SH-SY5Y (cell line): ENCODE results near the gene NACA.

ENCODE experiments used
- GATA2 ChIP-seq: IDR thresholded peaks from 2 replicates; pipeline ENCODE4 v1.6.1; 2011; ENCODE audit warnings: mild to moderate bottlenecking, low read depth, low read length
- GATA3 ChIP-seq: IDR thresholded peaks from 2 replicates; pipeline ENCODE4 v1.6.1; 2011; ENCODE audit warnings: low read depth, mild to moderate bottlenecking, low read length, moderate library complexity

- TF ChIP-seq GATA3 (no peak), GATA2 (no peak)
These were observed 1.0 kb downstream of the NACA start for GRCh38 chr12:56723889-56724700.
